Activated naive CD8-positive, alpha-beta T cell treated with anti-CD3 and anti-CD28 coated beads, Interleukin-2, amount 10 ng/mL, durations not matched to agents 7 days and 5 days (primary cell): ENCODE results near the gene ZFYVE19. TPM values are rescaled to one million over a fixed set of nuclear protein-coding genes. Genes with fewer than 3 reads are reported as not detected.

Source experiments
- ATAC-seq: fragments of 150-1000 bp; cut with Tn5 transposase; one replicate; pipeline ENCODE4 v1.10.0; 2021; ENCODE audit warnings: low read depth, moderate library complexity
- POLR2A ChIA-PET: fragments of 350-600 bp; sonication (Branson Sonifier 250); formaldehyde crosslinking; loops from one replicate; lab custom pipeline; 2021; ENCODE audit warnings: antibody characterized with exemption; lab: Charles Lee
- DNase-seq: peaks from one replicate; pipeline ENCODE4 v3.0.0; 2021
- H3K27ac Mint-ChIP-seq: one replicate; pipeline ENCODE4 v1.8.0; 2022; ENCODE audit warnings: mild to moderate bottlenecking, mixed read lengths
- H3K27me3 Mint-ChIP-seq: one replicate; pipeline ENCODE4 v1.8.0; 2022; ENCODE audit warnings: mild to moderate bottlenecking, moderate library complexity, mixed read lengths
- H3K36me3 Mint-ChIP-seq: one replicate; pipeline ENCODE4 v1.8.0; 2021; ENCODE audit warnings: mild to moderate bottlenecking, mixed read lengths
- H3K4me1 Mint-ChIP-seq: one replicate; pipeline ENCODE4 v1.8.0; 2021; ENCODE audit warnings: mixed read lengths
- H3K4me3 Mint-ChIP-seq: one replicate; pipeline ENCODE4 v1.8.0; 2022; ENCODE audit warnings: mild to moderate bottlenecking, moderate library complexity, mixed read lengths
- H3K9me3 Mint-ChIP-seq: one replicate; pipeline ENCODE4 v1.8.0; 2021; ENCODE audit warnings: mixed read lengths
- total RNA-seq, 2 experiments: library from RNA; stranded (reverse); gene quantifications; one replicate each; pipeline ENCODE4 v1.2.3, GENCODE V29; 2021

The ZFYVE19 gene, protein sequence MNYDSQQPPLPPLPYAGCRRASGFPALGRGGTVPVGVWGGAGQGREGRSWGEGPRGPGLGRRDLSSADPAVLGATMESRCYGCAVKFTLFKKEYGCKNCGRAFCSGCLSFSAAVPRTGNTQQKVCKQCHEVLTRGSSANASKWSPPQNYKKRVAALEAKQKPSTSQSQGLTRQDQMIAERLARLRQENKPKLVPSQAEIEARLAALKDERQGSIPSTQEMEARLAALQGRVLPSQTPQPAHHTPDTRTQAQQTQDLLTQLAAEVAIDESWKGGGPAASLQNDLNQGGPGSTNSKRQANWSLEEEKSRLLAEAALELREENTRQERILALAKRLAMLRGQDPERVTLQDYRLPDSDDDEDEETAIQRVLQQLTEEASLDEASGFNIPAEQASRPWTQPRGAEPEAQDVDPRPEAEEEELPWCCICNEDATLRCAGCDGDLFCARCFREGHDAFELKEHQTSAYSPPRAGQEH
- 10 to 100 TPM; 30.1 to 31.7 TPM for total RNA-seq

DNA sequence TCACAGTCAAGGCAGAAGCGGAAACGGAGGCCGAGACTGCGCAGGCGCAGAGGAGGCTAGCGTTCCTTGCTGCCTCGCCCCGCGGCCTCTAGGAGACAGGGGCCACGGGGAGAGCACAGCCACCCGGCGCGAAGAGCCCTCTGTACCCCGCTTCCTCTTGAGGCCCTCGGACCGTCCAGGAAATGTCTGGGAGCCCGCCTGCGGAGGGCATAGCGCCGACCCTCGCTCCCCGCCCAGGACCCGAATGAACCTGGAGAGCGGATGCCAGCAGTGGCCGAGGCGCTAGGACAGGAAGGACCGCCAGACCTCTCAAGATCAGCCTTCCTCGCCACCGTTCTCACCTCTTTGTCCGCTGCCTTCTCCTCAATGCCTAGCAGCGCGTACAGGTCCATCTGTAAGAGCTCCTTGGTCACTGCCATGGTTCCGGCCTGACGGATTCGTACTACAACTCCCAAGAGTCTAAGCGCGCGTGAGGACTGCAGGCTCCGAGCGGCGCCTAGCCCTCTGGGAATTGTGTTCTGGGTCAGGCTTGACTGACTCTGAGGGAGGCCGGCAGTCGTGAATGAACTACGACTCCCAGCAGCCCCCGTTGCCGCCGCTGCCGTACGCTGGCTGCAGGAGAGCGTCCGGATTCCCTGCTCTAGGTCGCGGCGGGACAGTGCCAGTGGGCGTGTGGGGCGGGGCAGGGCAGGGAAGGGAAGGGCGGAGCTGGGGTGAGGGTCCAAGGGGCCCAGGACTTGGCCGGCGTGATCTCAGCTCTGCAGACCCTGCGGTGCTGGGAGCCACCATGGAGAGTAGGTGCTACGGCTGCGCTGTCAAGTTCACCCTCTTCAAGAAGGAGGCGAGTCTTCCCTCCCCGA is at the start of gene ZFYVE19, which contains the start of gene DNAJC17:
TSS of gene ZFYVE19 (plus strand) at position 62 of the 860 bp plus-strand sequence. CDS start at position 563, 501 bp downstream.
TSS of gene DNAJC17 (minus strand) at position 446 of the 860 bp plus-strand sequence. CDS start at position 419, 27 bp downstream.
- Mint-ChIP-seq H3K9me3 (no peaks in the 10 kb centered on the region), H3K27me3 (no peaks in the 10 kb centered on the region), H3K27ac (peak within 1 kb of the TSS; percentile 99), H3K4me3 (peak within 1 kb of the TSS; percentile 97), H3K36me3 (peaks cover 5% of the 10 kb centered on the region), H3K4me1 (peaks cover 18% of the 10 kb centered on the region)
- ATAC-seq (peak; percentile 98), DNase-seq (peak; percentile 95)
- POLR2A ChIA-PET, result interaction anchor here (0.8 to 1.4 kb wide), 10 partner anchors 8 to 146 kb away, joined by 3 to 9 read pairs (median 3); partner anchors contain the start of genes CHAC1 and RAD51

DNA sequence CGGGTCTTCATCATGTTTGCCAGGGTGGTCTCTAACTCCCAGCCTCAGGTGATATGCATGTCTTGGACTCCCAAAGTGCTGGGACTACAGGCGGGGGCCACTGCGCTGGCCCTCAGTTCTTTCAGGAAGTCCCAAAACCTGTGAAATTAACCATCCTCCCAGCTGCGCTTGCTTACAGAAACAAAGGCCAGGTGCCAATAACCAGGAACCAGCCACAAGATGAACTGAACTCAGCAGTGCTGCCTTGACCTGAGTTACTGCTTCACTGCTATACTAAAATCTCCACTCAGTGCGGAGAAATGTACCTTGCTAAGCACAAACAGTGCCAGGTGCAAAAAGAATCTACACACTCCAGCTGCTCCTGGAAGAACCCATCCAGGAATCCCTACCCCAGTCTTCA is 46.9 kb upstream of the ZFYVE19 start:
- H3K9me3 Mint-ChIP-seq, result no peaks in the 10 kb centered on the region
- peaks cover 7% of the 10 kb centered on the region for H3K27me3 Mint-ChIP-seq
- H3K36me3 Mint-ChIP-seq, result no peaks in the 10 kb centered on the region
- POLR2A ChIA-PET, result interaction anchor here (0.6 kb wide), 1 partner anchor 567 kb away, joined by 3 read pairs; no protein-coding TSS in a partner anchor
- H3K4me1 Mint-ChIP-seq, result peaks cover 16% of the 10 kb centered on the region
- DNase-seq, result no peak
- ATAC-seq, result no peak
- H3K4me3 Mint-ChIP-seq, result no peak overlapping the region
- no peak overlapping the region for H3K27ac Mint-ChIP-seq

DNA sequence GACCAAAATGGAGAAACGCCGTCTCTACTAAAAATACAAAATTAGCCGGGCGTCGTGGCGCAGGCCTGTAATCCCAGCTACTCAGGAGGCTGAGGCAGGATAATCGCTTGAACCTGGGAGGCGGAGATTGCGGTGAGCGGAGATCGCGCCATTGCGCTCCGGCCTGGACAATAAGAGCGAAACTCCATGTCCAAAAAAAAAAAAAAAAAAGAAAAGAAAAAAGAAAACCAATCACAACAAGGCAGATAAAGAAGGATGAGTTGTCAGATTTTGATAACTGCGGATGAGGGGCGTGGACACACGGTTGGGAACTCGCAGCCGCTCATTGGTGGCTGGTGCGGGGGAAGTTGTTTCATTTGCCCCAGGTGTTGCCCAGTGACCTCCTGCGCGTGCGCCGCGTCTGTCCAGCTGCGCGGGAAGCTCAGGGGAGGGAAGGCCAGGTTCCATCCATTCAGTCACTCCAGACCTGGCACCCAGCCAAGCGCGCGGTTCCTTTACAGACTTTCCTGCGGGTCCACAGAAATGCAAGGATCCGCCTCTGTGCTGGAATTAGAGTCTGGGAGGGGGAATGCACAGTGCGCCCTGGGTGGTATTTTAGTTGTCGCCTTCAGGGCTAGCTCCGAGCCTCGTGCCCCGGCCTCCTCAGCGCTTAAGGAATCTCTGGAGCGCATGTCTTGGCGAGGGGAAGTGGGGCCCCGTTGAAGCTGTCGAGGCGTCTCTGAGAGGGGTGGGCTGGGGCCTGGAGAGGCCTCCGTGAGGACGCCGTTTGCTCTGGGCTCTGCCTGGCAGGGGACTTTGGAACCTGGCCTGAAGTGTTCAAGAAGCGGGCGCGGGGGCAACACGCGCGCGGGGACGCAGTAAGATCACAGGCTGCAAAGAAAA is 43.7 kb upstream of the ZFYVE19 start:
- Mint-ChIP-seq H3K27ac (peak overlapping the region; percentile 89), H3K4me3 (peak overlapping the region; percentile 82), H3K27me3 (peaks cover 5% of the 10 kb centered on the region), H3K36me3 (no peaks in the 10 kb centered on the region), H3K9me3 (no peaks in the 10 kb centered on the region), H3K4me1 (peaks cover 14% of the 10 kb centered on the region)
- ATAC-seq, result peak; percentile 1
- peak; percentile 62 for DNase-seq
- POLR2A ChIA-PET, result interaction anchor here (1.6 to 4.4 kb wide), 6 partner anchors 9 to 131 kb away, joined by 4 to 25 read pairs (median 12); partner anchors contain the start of genes RAD51, RMDN3 and VPS18

DNA sequence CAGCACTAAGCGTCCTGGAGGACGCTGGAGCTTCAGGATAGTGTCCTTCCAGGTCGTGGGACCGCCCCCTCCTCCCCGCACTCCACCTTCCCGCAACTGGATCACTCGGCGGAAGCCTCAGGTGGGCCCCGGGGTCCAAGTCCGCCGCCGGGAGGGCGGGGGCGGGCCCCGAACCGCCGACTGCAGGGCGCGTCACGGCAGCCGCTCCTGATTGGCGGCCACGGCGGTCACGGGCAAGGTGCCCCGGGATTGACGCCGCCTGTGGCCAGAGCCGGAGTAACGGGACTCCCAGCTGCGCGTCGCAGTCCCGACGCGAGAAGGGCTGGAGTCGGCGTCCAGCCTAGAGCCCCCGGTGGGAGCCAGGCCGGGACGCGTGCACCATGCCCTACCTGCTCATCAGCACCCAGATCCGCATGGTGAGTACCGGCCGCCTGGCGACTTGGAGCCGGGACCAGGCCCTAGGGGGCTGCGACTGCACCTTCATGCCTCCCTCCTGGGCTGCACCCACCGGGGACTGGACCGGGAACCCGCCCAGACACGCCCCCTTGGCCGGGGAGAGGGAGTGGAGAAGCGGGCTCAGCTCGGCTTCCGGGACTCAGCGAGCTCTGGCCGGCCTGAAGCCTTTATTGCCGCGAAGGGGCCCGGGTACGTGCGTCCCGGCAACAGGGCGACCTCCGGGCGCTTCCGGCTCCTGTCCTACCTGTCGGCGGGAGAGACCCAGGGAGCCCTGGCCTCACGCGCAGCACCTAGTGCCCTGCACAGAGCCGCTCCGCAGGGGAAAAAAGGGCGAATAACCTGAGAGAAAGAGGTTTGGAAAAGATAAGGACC is 42.9 kb upstream of the ZFYVE19 start, which contains the start of gene GCHFR:
TSS of gene GCHFR (plus strand) at position 268 of the 828 bp plus-strand sequence. CDS start at position 381, 113 bp downstream.
- Mint-ChIP-seq H3K4me1 (peaks cover 19% of the 10 kb centered on the region), H3K36me3 (peaks cover 2% of the 10 kb centered on the region), H3K4me3 (peak within 1 kb of the TSS; percentile 82), H3K27ac (peak within 1 kb of the TSS; percentile 89), H3K9me3 (no peaks in the 10 kb centered on the region), H3K27me3 (peaks cover 5% of the 10 kb centered on the region)
- DNase-seq, result peak; percentile 85
- peak; percentile 56 for ATAC-seq
- POLR2A ChIA-PET, result interaction anchor here (0.8 to 4.4 kb wide), 9 partner anchors 8 to 467 kb away, joined by 3 to 25 read pairs (median 10); partner anchors contain the start of genes CHP1, RAD51, RMDN3 and VPS18

DNA sequence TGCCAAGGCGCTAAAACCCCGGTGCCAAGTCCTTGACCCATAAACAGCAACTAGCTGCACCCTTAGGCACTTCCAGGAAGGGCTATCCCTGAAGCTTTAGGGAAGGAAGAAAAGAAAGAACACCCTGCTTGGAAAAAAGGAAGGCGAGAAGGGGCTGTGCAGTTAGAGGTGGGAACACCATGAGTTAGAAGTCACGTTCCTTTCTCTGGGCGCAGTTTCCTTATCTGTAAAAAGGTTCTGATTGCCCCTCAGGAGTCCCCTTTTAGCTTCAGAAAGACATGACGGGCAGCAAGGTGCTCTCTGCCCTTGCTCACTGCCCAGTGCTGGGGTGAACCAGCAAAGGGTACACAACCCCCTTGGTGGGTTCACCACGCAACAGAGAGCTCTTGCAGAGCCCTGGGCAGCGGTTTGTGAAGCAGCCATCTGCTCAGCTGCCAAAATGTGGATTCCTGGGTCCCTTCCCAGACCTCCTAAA is 42.2 kb upstream of the ZFYVE19 start:
- Mint-ChIP-seq H3K4me3 (peak overlapping the region; percentile 82), H3K27me3 (peaks cover 2% of the 10 kb centered on the region), H3K9me3 (no peaks in the 10 kb centered on the region), H3K36me3 (peaks cover 2% of the 10 kb centered on the region), H3K4me1 (peaks cover 26% of the 10 kb centered on the region), H3K27ac (peak overlapping the region; percentile 89)
- POLR2A ChIA-PET, result interaction anchor here (0.5 to 4.4 kb wide), 12 partner anchors 8 to 639 kb away, joined by 3 to 25 read pairs (median 7); partner anchors contain the start of genes CHP1, RAD51, RMDN3 and VPS18
- no peak for ATAC-seq
- DNase-seq, result no peak

DNA sequence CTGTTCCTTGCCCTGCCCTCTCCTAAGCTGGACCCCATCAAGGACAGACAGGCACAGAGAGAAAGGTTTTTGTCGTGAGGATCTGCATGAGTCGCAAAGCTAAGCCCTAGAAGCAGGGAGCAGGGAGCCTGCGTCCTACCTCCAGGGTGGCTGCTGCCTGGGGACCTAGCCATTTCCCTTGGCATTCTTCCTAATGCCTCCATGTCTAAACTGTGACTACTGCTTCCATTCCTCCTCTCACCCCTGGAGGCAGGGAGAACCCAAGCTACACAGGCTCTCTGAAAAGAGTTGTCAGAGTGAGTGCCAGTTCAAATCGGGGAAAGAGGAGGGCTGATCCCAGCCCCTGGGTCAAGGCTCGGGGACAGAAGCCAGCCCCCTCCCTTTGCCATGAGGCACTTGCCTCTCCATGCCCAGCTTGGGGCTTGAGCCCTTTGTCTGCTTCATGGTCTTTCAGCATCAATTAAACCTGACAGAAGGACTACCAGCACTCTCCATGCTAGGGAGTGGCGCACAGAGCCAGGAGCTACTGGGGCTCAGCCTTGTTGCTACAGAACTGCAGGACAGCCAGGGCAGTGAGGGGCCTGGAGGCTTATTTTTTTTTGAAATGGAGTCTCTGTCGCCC is 40.6 kb upstream of the ZFYVE19 start:
- ATAC-seq (no peak), DNase-seq (no peak)
- Mint-ChIP-seq H3K36me3 (peaks cover 2% of the 10 kb centered on the region), H3K4me1 (peaks cover 32% of the 10 kb centered on the region), H3K27ac (peak overlapping the region; percentile 39), H3K9me3 (no peaks in the 10 kb centered on the region), H3K27me3 (no peaks in the 10 kb centered on the region), H3K4me3 (no peak overlapping the region)
- POLR2A ChIA-PET, result interaction anchor here (0.5 to 4.4 kb wide), 5 partner anchors 10 to 44 kb away, joined by 3 to 21 read pairs (median 10); no protein-coding TSS in a partner anchor

DNA sequence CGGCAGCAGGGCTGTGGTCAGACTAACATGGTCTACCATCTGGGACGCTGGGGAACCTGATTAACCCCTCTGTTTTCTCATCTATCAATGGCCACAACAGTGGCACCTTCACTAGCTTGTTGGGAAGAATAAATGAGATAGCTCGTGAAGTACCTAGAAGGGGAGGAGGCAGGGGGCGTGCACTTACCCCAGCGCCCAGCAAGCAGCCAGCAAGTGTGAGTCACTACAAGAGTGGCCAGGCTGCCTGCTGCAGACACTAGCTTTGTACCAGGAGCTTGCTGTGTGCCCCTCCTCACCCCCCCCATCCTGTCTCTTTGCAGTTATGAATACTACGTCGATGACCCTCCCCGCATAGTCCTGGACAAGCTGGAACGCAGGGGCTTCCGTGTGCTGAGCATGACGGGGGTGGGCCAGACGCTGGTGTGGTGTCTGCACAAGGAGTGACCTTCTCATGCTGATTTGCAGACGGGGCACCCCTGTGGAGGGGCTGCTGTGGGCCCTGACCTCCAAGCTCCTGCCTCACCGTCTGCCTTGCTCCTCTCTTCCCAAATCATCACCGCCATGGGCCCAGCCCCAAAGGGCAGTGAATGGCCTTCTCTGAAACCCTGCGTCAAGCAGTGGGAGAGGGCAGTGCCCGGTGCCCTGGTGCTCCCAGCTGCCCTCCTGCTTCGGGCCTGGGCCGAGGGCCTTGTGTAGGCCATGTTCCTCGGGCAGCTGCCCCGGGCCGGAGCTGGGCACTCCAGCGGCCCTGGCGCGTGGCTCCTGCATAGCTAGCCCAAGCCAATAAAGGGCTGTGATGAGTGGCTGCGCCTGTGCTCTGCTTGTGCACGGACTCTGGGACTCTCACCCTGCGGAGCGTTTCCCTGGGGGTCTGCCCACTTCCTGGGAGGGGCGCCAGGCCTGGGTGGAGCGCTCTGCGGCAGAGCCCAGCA is 39.7 kb upstream of the ZFYVE19 start:
- H3K27ac Mint-ChIP-seq, result no peak overlapping the region

DNA sequence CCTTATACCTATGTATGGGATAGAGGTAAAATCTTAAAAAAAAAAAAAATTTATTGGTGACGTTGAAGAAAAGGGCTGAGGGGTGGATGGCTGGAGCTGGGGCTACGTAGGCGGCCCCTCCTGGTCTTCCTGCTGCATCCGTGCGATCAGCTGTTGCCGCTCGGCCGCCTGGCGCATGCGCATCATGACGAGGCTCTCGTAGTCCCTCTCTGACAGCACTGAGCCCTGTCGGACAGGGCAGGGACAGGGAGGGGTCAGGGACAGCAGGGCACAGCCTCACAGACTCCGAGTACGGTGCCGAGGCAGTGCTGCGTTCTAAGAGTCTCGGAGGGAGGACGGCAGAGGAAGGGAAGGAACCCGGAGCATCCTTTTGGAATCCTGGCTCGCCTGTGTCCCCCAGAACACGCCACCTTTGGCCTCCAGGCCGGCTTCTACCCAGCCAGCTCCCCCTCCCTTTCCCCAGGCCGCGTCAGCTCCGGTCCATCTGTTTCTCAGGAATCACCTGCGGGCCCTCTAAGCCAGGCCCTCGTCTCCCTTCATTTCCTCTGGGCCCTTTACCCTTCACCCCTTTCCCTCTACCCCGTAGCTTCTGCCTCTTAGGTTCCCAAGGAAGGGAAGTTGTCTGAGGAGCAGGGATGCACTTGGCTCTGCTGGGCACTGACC is 38.9 kb upstream of the ZFYVE19 start:
- Mint-ChIP-seq H3K4me3 (no peak overlapping the region), H3K36me3 (peaks cover 3% of the 10 kb centered on the region), H3K9me3 (no peaks in the 10 kb centered on the region), H3K27ac (peak overlapping the region; percentile 89), H3K4me1 (peaks cover 32% of the 10 kb centered on the region), H3K27me3 (no peaks in the 10 kb centered on the region)
- DNase-seq, result no peak
- POLR2A ChIA-PET, result interaction anchor here (1.7 to 2.4 kb wide), 4 partner anchors 13 to 73 kb away, joined by 6 to 14 read pairs (median 10); partner anchors contain the start of genes RAD51 and RMDN3
- no peak for ATAC-seq

More for the DNA sequence above, 39.7 kb upstream of the ZFYVE19 start:
- Mint-ChIP-seq H3K36me3 (peaks cover 2% of the 10 kb centered on the region), H3K4me1 (peaks cover 32% of the 10 kb centered on the region), H3K27me3 (no peaks in the 10 kb centered on the region), H3K4me3 (no peak overlapping the region), H3K9me3 (no peaks in the 10 kb centered on the region)
- DNase-seq (no peak), ATAC-seq (no peak)
- POLR2A ChIA-PET, result interaction anchor here (0.5 to 4.4 kb wide), 5 partner anchors 9 to 45 kb away, joined by 3 to 21 read pairs (median 10); no protein-coding TSS in a partner anchor

DNA sequence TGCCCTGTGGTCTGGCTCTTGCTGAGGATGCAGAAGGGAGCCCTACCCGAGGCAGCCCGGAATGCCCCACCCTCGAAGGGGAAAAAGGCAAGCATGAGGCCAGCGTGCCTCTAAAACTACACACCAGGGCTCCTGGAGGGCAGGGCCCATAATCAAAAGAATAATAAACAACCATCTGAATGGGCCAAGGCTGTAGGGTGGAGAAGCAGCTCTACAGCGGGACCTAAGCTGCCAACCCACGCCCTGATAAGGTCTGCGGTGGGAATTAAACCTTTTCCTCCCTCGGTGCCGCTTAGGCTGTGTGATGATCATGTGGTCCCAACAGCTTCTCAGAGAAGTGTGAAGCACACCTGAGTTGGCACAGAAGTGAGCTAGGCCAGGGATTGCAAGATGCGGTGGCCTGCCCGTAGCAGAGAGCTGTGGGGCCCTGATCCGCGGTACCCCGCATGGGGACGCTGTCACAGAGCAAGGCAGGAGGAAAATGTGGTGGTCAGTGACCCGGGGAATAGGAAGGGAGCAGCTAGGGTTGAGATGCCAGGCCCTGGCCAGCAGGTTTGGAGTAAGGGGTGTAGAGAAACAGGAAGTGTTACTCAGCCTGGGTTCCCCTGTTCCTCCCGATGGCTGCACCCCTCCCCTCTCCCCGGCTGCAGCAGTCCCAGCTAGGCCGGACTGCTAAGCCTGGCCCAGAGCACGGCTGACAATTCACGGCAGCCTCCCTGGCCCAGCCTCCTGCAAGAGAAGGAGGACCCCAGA is 38.2 kb upstream of the ZFYVE19 start:
- H3K36me3 Mint-ChIP-seq, result peaks cover 3% of the 10 kb centered on the region
- no peak for ATAC-seq
- H3K4me3 Mint-ChIP-seq, result peak overlapping the region; percentile 58
- POLR2A ChIA-PET, result interaction anchor here (1.7 to 2.4 kb wide), 4 partner anchors 14 to 74 kb away, joined by 6 to 14 read pairs (median 10); partner anchors contain the start of genes RAD51 and RMDN3
- H3K9me3 Mint-ChIP-seq, result no peaks in the 10 kb centered on the region
- DNase-seq, result no peak
- no peaks in the 10 kb centered on the region for H3K27me3 Mint-ChIP-seq
- H3K27ac Mint-ChIP-seq, result peak overlapping the region; percentile 89
- H3K4me1 Mint-ChIP-seq, result peaks cover 26% of the 10 kb centered on the region
